ENCODE results near the gene ATP10A. TPM values are rescaled to one million over a fixed set of nuclear protein-coding genes. Genes with fewer than 3 reads are reported as not detected.

The ATP10A gene
- total RNA-seq, 1 experiment from 2014 or later = 2.1 TPM

- Mint-ChIP-seq H3K36me3 (no peaks in the 10 kb centered on the region), H3K9me3 (0 out of 2 replicates have a peak, but pooled peaks cover 3% of the 10 kb centered on the region), H3K27me3 (ENCODE audit: low read depth) (no peaks in the 10 kb centered on the region), H3K4me3 (no peak overlapping the region), H3K4me1 (no peaks in the 10 kb centered on the region; the same call in 1 of the 2 replicates), H3K27ac (no peak overlapping the region)
- TF ChIP-seq FOXP4 (CRISPR knock-in tag; IDR thresholded peaks at IDR 0.05) = no peak
- no peak for TF ChIP-seq JAZF1 (CRISPR knock-in tag; IDR thresholded peaks at IDR 0.05)
- TF ChIP-seq ZNF396 (CRISPR knock-in tag; IDR thresholded peaks at IDR 0.05; ENCODE audit: borderline replicate concordance) = no peak
- no peak for TF ChIP-seq SOX15 (CRISPR knock-in tag; IDR thresholded peaks at IDR 0.05)
- TF ChIP-seq CREB1 (CRISPR knock-in tag; IDR thresholded peaks at IDR 0.05) = no peak
- no peak for TF ChIP-seq CREM (CRISPR knock-in tag; IDR thresholded peaks at IDR 0.05)
- no peak for TF ChIP-seq ZNF512 (CRISPR knock-in tag; IDR thresholded peaks at IDR 0.05; ENCODE audit: borderline replicate concordance)
- no peak for TF ChIP-seq ZNF263 (CRISPR knock-in tag; IDR thresholded peaks at IDR 0.05; ENCODE audit: low read depth)
- no peak for TF ChIP-seq KAT7 (CRISPR knock-in tag; IDR thresholded peaks at IDR 0.05; ENCODE audit: borderline replicate concordance)
- TF ChIP-seq, protein P1, sequence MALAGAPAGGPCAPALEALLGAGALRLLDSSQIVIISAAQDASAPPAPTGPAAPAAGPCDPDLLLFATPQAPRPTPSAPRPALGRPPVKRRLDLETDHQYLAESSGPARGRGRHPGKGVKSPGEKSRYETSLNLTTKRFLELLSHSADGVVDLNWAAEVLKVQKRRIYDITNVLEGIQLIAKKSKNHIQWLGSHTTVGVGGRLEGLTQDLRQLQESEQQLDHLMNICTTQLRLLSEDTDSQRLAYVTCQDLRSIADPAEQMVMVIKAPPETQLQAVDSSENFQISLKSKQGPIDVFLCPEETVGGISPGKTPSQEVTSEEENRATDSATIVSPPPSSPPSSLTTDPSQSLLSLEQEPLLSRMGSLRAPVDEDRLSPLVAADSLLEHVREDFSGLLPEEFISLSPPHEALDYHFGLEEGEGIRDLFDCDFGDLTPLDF (CRISPR knock-in tag; IDR thresholded peaks at IDR 0.05) = no peak
- TF ChIP-seq NR2C2 (CRISPR knock-in tag; IDR thresholded peaks at IDR 0.05) = no peak
- TF ChIP-seq EMX1 (CRISPR knock-in tag; IDR thresholded peaks at IDR 0.05) = no peak
- ATAC-seq (no peak), DNase-seq (ENCODE audit: low spot score) (no peak)
- ChIA-PET CTCF (interaction anchor here (0.8 kb wide), 1 partner anchor 55 kb away, joined by 3 read pairs; no protein-coding TSS in a partner anchor), POLR2A (no interaction called here)
Observed at GRCh38 chr15:25838191-25838870, 24.8 kb downstream of the ATP10A start.

- no peak for DNase-seq (ENCODE audit: low spot score)
- ATAC-seq = no peak
- Mint-ChIP-seq H3K4me3 (no peak overlapping the region), H3K27me3 (ENCODE audit: low read depth) (no peaks in the 10 kb centered on the region), H3K9me3 (0 out of 2 replicates have a peak, but pooled peaks cover 4% of the 10 kb centered on the region), H3K4me1 (peaks cover 6% of the 10 kb centered on the region; the same call in 1 of the 2 replicates), H3K27ac (no peak overlapping the region), H3K36me3 (no peaks in the 10 kb centered on the region)
- ChIA-PET POLR2A (no interaction called here), CTCF (interaction anchor here (0.7 to 1.4 kb wide), 3 partner anchors 49 to 291 kb away, joined by 3 read pairs; no protein-coding TSS in a partner anchor)
- no peak for TF ChIP-seq JAZF1 (CRISPR knock-in tag; IDR thresholded peaks at IDR 0.05)
- no peak for TF ChIP-seq SOX15 (CRISPR knock-in tag; IDR thresholded peaks at IDR 0.05)
- no peak for TF ChIP-seq USF2 (CRISPR knock-in tag; IDR thresholded peaks at IDR 0.05)
- no peak for TF ChIP-seq ZNF263 (CRISPR knock-in tag; IDR thresholded peaks at IDR 0.05; ENCODE audit: low read depth)
- TF ChIP-seq PRRX2 (CRISPR knock-in tag; IDR thresholded peaks at IDR 0.05) = no peak
- TF ChIP-seq OVOL2 (CRISPR knock-in tag; IDR thresholded peaks at IDR 0.05; ENCODE audit: borderline replicate concordance) = no peak
- no peak for TF ChIP-seq TP53 (CRISPR knock-in tag; IDR thresholded peaks at IDR 0.05)
- TF ChIP-seq CREM (CRISPR knock-in tag; IDR thresholded peaks at IDR 0.05) = no peak
- no peak for TF ChIP-seq JUN (CRISPR knock-in tag; IDR thresholded peaks at IDR 0.05)
- TF ChIP-seq, protein P2, sequence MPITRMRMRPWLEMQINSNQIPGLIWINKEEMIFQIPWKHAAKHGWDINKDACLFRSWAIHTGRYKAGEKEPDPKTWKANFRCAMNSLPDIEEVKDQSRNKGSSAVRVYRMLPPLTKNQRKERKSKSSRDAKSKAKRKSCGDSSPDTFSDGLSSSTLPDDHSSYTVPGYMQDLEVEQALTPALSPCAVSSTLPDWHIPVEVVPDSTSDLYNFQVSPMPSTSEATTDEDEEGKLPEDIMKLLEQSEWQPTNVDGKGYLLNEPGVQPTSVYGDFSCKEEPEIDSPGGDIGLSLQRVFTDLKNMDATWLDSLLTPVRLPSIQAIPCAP (CRISPR knock-in tag; IDR thresholded peaks at IDR 0.05) = no peak
- TF ChIP-seq ZNF512 (CRISPR knock-in tag; IDR thresholded peaks at IDR 0.05; ENCODE audit: borderline replicate concordance) = no peak
- TF ChIP-seq ATF1 (CRISPR knock-in tag; IDR thresholded peaks at IDR 0.05) = no peak
- TF ChIP-seq, protein P3, sequence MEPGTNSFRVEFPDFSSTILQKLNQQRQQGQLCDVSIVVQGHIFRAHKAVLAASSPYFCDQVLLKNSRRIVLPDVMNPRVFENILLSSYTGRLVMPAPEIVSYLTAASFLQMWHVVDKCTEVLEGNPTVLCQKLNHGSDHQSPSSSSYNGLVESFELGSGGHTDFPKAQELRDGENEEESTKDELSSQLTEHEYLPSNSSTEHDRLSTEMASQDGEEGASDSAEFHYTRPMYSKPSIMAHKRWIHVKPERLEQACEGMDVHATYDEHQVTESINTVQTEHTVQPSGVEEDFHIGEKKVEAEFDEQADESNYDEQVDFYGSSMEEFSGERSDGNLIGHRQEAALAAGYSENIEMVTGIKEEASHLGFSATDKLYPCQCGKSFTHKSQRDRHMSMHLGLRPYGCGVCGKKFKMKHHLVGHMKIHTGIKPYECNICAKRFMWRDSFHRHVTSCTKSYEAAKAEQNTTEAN (CRISPR knock-in tag; IDR thresholded peaks at IDR 0.05) = no peak
- no peak for TF ChIP-seq ZNF396 (CRISPR knock-in tag; IDR thresholded peaks at IDR 0.05; ENCODE audit: borderline replicate concordance)
- TF ChIP-seq, protein P4, sequence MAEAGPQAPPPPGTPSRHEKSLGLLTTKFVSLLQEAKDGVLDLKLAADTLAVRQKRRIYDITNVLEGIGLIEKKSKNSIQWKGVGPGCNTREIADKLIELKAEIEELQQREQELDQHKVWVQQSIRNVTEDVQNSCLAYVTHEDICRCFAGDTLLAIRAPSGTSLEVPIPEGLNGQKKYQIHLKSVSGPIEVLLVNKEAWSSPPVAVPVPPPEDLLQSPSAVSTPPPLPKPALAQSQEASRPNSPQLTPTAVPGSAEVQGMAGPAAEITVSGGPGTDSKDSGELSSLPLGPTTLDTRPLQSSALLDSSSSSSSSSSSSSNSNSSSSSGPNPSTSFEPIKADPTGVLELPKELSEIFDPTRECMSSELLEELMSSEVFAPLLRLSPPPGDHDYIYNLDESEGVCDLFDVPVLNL (CRISPR knock-in tag; IDR thresholded peaks at IDR 0.05; ENCODE audit: borderline replicate concordance, low read depth) = no peak
- TF ChIP-seq FOXJ3 (CRISPR knock-in tag; IDR thresholded peaks at IDR 0.05; ENCODE audit: borderline replicate concordance) = no peak
- TF ChIP-seq ZNF416 (CRISPR knock-in tag; IDR thresholded peaks at IDR 0.05) = no peak
- no peak for TF ChIP-seq CREB1 (CRISPR knock-in tag; IDR thresholded peaks at IDR 0.05)
Observed at GRCh38 chr15:25832158-25832557, 31.0 kb downstream of the ATP10A start.

All from WTC11 (cell line).